Mucosa of stomach (tissue), 1 donor: ENCODE results near the gene CTNNBL1.

Experiments
- H3K27me3 ChIP-seq: one replicate; pipeline ENCODE4 v1.7.0; 2013; ENCODE audit warnings: mild to moderate bottlenecking, low read length; ENCODE audit not compliant: control insufficient read depth, insufficient read depth
- H3K36me3 ChIP-seq: one replicate; pipeline ENCODE4 v1.7.0; 2013; ENCODE audit warnings: low read length; ENCODE audit not compliant: control insufficient read depth, insufficient read depth
- H3K4me1 ChIP-seq: one replicate; pipeline ENCODE4 v1.7.0; 2013; ENCODE audit warnings: mild to moderate bottlenecking, low read length; ENCODE audit not compliant: control insufficient read depth, insufficient read depth
- H3K4me3 ChIP-seq: one replicate; pipeline ENCODE4 v1.7.0; 2013; ENCODE audit warnings: low read length
- H3K9ac ChIP-seq: one replicate; pipeline ENCODE4 v1.7.0; 2013; ENCODE audit warnings: mild to moderate bottlenecking, low read length, moderate library complexity
- H3K9me3 ChIP-seq: one replicate; pipeline ENCODE4 v1.7.0; 2013; ENCODE audit warnings: mild to moderate bottlenecking, low read length, moderate library complexity; ENCODE audit not compliant: control insufficient read depth
- donor health status: Pancreatic carcinoma.

The CTNNBL1 gene

GRCh38 chr20:37911838-37912281 is 218.0 kb downstream of the CTNNBL1 start:
- Histone ChIP-seq H3K36me3 (no peaks in the 10 kb centered on the region), H3K9me3 (no peaks in the 10 kb centered on the region), H3K9ac (no peak overlapping the region), H3K4me1 (peaks cover 17% of the 10 kb centered on the region), H3K4me3 (no peak overlapping the region), H3K27me3 (peaks cover 30% of the 10 kb centered on the region)

GRCh38 chr20:37912874-37913273 is 219.0 kb downstream of the CTNNBL1 start:
- Histone ChIP-seq H3K4me3 (no peak overlapping the region), H3K9ac (no peak overlapping the region), H3K36me3 (no peaks in the 10 kb centered on the region), H3K4me1 (peaks cover 17% of the 10 kb centered on the region), H3K9me3 (no peaks in the 10 kb centered on the region), H3K27me3 (peaks cover 34% of the 10 kb centered on the region)

GRCh38 chr20:37913567-37914366 is 219.9 kb downstream of the CTNNBL1 start:
- peaks cover 17% of the 10 kb centered on the region for H3K4me1 ChIP-seq
- no peaks in the 10 kb centered on the region for H3K9me3 ChIP-seq
- peaks cover 38% of the 10 kb centered on the region for H3K27me3 ChIP-seq
- H3K9ac ChIP-seq, result no peak overlapping the region
- H3K4me3 ChIP-seq, result no peak overlapping the region
- no peaks in the 10 kb centered on the region for H3K36me3 ChIP-seq

- Histone ChIP-seq H3K9ac (no peak overlapping the region), H3K4me3 (no peak overlapping the region), H3K27me3 (peaks cover 42% of the 10 kb centered on the region), H3K4me1 (peaks cover 17% of the 10 kb centered on the region), H3K9me3 (no peaks in the 10 kb centered on the region), H3K36me3 (no peaks in the 10 kb centered on the region)
These were observed 220.5 kb downstream of the CTNNBL1 start for GRCh38 chr20:37914367-37914671.

- Histone ChIP-seq H3K27me3 (peaks cover 42% of the 10 kb centered on the region), H3K36me3 (no peaks in the 10 kb centered on the region), H3K9ac (no peak overlapping the region), H3K4me3 (no peak overlapping the region), H3K4me1 (peaks cover 17% of the 10 kb centered on the region), H3K9me3 (no peaks in the 10 kb centered on the region)
These were observed 221.0 kb downstream of the CTNNBL1 start for GRCh38 chr20:37914672-37915433.

GRCh38 chr20:37915434-37915787 is 221.6 kb downstream of the CTNNBL1 start:
- H3K9me3 ChIP-seq, result no peaks in the 10 kb centered on the region
- no peak overlapping the region for H3K9ac ChIP-seq
- peaks cover 17% of the 10 kb centered on the region for H3K4me1 ChIP-seq
- H3K27me3 ChIP-seq, result peaks cover 42% of the 10 kb centered on the region
- H3K4me3 ChIP-seq, result no peak overlapping the region
- no peaks in the 10 kb centered on the region for H3K36me3 ChIP-seq

GRCh38 chr20:37915800-37916570 is 222.2 kb downstream of the CTNNBL1 start:
- Histone ChIP-seq H3K4me1 (peaks cover 17% of the 10 kb centered on the region), H3K9me3 (no peaks in the 10 kb centered on the region), H3K36me3 (no peaks in the 10 kb centered on the region), H3K4me3 (no peak overlapping the region), H3K27me3 (peaks cover 42% of the 10 kb centered on the region), H3K9ac (no peak overlapping the region)

- Histone ChIP-seq H3K36me3 (no peaks in the 10 kb centered on the region), H3K27me3 (peaks cover 35% of the 10 kb centered on the region), H3K4me3 (no peak overlapping the region), H3K4me1 (peaks cover 17% of the 10 kb centered on the region), H3K9ac (no peak overlapping the region), H3K9me3 (no peaks in the 10 kb centered on the region)
These were observed 223.6 kb downstream of the CTNNBL1 start for GRCh38 chr20:37917461-37917860.

GRCh38 chr20:37918035-37918434 is 224.2 kb downstream of the CTNNBL1 start:
- H3K9me3 ChIP-seq, result no peaks in the 10 kb centered on the region
- H3K4me1 ChIP-seq, result peaks cover 17% of the 10 kb centered on the region
- no peak overlapping the region for H3K4me3 ChIP-seq
- H3K9ac ChIP-seq, result no peak overlapping the region
- no peaks in the 10 kb centered on the region for H3K36me3 ChIP-seq
- H3K27me3 ChIP-seq, result peaks cover 33% of the 10 kb centered on the region

GRCh38 chr20:37919389-37920040 is 225.7 kb downstream of the CTNNBL1 start:
- Histone ChIP-seq H3K4me1 (peaks cover 15% of the 10 kb centered on the region), H3K9ac (no peak overlapping the region), H3K9me3 (no peaks in the 10 kb centered on the region), H3K4me3 (no peak overlapping the region), H3K27me3 (peaks cover 19% of the 10 kb centered on the region), H3K36me3 (no peaks in the 10 kb centered on the region)

- Histone ChIP-seq H3K9ac (no peak overlapping the region), H3K27me3 (peaks cover 14% of the 10 kb centered on the region)
These were observed 226.4 kb downstream of the CTNNBL1 start for GRCh38 chr20:37920270-37920669.

More at GRCh38 chr20:37920270-37920669, 226.4 kb downstream of the CTNNBL1 start:
- Histone ChIP-seq H3K9me3 (no peaks in the 10 kb centered on the region), H3K4me3 (no peak overlapping the region), H3K36me3 (no peaks in the 10 kb centered on the region), H3K4me1 (peaks cover 7% of the 10 kb centered on the region)
